HG02938 (cell line): ENCODE measurements around the gene CCDC68.

Experiments used
- ATAC-seq: cut with Tn5 transposase; IDR thresholded peaks from one replicate; pipeline ENCODE4 v1.9.1; 2021; ENCODE audit warnings: mild to moderate bottlenecking, moderate library complexity; ENCODE audit not compliant: unreplicated experiment

The CCDC68 gene

GRCh38 chr18:54923339-54923956, 35.8 kb downstream of the CCDC68 start:
- ATAC-seq = no peak

DNA sequence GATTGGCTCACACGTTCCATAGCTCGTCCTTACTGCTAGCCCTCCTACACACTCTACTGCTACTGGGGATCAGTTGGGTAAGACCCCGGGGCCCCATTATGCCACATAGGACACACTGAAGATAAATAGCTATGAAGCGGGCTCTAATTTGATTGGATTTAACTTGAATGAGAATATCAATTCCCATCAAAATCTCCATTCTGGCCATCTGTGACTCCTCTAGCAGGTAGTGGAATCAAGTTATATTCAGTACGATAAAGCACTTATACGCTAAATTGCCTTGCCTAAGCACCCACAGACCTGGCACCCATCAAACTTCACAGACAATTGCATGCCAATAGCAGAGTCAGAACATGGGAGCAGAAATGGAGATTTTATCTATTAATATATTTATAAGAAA, 39.8 kb downstream of the CCDC68 start:
- no peak for ATAC-seq

- no peak for ATAC-seq
These were observed 41.2 kb downstream of the CCDC68 start for GRCh38 chr18:54918060-54918459.

- ATAC-seq = no peak
These were observed 42.8 kb downstream of the CCDC68 start for GRCh38 chr18:54916507-54916906.

DNA sequence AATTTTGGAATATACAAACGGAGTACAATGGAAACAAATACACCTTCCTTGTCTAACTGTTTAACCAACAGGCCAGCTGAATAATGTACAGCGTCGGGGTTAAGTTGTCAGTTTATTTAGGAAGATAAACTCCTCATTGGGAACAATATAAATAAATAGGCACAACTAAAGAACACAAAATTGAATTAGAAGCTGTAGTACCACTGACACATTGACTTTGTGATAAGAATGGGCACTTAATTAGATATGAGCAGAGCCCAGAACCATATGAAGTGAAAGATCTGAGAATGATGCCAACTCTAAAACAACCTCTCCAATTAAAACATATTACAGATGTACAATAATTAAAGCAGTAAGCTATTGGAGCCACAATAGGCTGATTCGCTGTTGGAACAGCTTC, 44.4 kb downstream of the CCDC68 start:
- ATAC-seq = no peak

DNA sequence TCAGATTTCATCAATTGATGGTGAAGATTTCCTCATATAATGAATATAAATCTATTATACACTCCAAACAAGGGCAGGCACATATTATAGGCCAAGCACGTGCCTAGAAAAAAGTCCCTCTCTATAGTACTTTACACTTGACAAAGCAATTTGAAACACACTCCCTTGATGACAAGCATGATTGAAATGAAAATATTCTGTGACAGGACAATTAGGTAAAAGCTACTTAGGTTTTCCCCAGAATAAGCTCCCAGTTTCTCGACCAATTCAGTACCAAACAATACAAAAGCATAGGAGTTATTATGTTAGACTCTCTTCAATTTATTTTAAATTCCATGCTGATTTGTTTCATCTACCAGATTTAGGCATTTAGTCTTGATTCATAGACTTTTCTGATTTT, 47.7 kb downstream of the CCDC68 start:
- ATAC-seq = no peak

DNA sequence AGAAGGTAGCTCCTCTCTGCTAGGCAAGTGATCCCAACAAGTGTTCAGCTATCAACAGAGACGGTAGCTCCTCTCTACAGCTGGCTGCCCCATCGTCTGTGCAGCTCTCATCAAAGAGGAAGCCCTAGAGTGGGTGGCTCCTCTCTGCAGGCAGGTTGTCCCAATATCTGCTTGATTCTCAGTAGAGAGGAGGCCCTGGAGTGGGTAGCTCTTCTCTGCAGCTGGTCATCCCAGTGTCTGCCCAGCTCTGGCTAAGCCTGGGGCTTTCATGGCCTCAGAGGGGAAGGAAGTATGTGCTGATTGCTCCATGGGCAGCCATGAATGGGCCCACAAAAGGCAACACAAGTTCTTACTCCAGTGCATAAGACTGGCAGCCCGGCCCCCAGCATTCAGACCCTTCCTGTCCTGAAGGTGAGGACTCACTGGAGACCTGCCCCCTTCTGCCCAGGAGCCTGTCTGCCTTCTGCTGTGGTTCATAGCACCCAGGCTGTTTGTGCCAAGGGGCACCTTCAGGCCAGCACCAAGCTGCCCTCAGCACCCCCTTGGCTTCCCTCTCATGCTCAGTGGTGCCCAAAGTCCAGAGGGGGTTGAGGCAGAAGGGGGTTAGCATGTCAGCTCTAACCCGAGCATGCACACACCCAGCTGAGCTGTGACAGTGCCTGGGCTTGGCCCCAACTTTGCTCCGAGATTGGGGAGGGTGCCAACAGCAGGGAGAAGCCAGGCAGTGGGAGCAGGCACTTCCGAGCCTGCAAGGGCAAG, 48.9 kb downstream of the CCDC68 start:
- ATAC-seq = no peak

GRCh38 chr18:54909538-54909937, 49.7 kb downstream of the CCDC68 start:
- no peak for ATAC-seq

DNA sequence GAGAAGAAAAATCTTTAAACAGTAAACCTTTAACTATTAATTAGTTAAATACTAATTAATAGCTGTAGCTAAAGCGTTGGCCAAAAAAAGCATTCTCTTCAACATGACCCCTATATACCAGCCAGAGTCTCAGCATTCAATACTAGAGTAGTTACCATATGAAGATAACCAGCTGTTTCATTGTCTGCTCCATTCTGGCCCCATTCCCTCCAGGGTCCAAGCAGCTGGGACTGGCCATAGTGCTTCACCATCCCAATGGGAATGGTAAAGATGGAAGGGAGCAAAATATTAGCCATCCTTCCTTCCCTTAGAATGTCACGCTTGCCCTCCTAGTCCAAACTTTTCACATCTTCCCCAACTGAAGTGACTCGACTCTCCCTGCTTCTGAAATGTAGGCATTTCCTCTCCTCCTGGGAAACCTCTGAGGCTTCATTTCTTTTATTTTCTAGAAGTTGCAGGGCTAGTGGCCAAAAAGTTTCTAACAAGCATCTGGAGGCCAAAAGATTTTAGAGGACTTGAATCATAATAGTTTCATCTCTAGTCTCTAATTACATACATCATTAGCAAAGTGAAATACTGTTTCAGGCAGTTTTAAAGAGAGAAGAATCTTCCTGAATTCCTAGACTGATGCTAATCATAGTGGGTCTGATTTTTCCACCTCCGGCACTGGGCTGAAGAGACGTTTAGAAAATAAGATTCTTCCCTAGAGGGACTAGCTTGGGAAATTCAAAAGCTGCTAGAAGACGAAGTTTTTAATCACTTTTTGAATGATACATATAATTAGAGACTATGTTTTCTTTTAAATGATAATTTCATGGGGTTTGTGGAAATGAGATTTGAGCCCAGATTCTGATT, 52.7 kb downstream of the CCDC68 start:
- no peak for ATAC-seq

DNA sequence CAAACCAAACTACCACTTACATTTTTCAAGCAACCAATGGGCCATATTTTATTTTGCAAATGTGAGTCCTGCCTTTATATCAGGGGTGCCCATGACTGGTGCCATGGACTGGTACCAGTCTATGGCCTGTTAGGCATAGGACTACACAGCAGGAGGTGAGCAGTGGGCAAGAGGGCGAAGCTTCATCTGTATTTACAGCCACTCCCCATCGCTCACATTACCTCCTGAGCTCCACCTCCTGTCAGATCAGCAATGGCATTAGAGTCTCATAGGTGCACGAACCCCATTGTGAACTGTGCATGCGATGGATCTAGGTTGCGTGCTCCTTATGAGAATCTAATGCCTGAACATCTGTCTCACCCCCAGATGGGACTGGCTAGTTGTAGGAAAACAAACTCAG, 53.6 kb downstream of the CCDC68 start:
- no peak for ATAC-seq

- ATAC-seq = no peak
These were observed 54.7 kb downstream of the CCDC68 start for GRCh38 chr18:54904581-54904980.

DNA sequence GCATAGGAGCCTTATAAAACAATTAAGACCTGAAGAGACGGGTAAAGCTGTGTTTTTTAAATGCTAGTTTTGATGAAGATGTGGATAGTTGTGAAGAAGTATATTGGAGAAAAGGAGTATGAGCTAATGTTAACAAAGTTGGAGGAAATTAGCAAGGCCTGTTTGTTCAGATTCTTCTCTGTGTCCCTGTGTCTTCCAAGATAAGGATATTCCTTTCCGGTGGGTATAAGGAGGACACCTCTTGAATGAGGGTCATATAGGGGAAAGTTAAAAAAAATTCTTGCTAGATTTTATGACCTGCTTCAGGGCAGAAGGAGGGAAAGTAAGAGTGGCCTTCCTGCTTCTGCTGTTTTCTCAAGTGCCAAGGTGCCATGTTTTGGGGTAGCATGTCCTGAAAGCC, 59.0 kb downstream of the CCDC68 start:
- no peak for ATAC-seq

DNA sequence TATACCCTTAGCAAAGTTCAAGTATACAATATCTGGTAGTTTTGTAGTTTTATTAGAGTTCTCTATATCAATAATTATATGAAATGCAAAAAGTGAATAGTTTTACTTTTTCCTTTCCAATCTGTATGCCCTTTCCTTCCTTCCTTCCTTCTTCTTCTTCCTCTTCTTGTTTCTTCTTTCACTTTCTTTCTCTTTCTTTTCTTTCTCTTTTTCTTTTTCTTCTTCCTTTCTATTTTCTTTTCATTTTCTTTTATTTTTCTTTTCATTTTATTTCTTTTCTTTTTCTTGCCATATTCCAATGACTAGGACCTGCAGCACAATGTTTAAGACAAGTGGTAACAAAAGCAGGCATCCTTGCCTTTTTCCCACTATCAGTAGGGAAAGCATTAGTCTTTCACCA, 59.8 kb downstream of the CCDC68 start:
- no peak for ATAC-seq

GRCh38 chr18:54888933-54889332, 70.3 kb downstream of the CCDC68 start:
- ATAC-seq = no peak

- no peak for ATAC-seq
These were observed 70.9 kb downstream of the CCDC68 start for GRCh38 chr18:54888378-54888777.

- no peak for ATAC-seq
These were observed 75.3 kb downstream of the CCDC68 start for GRCh38 chr18:54883816-54884604.

DNA sequence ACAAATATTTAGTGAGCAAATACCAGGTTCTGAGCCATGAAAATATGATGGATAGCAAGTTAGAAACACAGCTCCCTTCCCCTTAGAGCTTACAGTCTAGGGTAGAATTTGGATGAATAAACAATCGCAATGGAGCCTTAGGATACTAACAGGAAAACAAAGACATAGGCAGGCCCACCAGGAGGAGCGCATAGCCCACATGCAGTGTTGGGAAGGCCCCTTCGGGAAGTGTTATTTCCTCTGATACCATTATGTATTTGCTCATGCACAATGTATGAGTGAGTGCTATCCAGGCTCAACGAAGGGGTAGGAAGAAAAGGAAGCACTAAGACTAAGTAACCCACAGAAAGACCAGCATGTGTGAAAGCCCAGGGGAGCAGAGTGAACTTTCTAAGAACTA, 76.9 kb downstream of the CCDC68 start:
- ATAC-seq = no peak

GRCh38 chr18:54881229-54881768, 78.0 kb downstream of the CCDC68 start:
- ATAC-seq = no peak

GRCh38 chr18:54880395-54881105, 78.7 kb downstream of the CCDC68 start:
- ATAC-seq = no peak

DNA sequence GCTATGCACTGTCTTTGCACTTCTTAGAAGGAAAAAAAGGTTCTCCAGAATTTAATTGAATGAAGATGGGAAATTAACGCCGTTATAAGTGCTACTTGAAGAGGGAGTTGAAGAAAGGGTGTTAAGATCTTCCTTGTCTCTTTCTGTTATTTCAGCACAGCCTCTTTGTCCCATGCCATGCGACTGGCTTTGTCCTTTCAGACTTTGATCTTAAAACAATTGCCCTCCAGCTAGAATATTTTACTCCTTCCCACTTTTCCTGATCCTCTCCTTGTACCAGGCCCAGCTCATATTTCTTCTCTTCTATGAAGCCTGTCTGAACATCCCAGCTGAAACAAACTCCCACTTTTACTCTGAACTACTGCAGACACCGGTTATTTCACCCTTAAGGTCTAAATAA, 79.6 kb downstream of the CCDC68 start:
- ATAC-seq = no peak
